Cardiac fibroblast (primary cell): ENCODE results near the gene NRP1.
A peak's percentile ranks its signal among the peaks of the same experiment; 100 is the strongest.

Source experiments
- DNase-seq, 2 donors: peaks; one replicate each; pipeline versions ENCODE4 v3.0.0 to v3.0.0-alpha.2; 2010; ENCODE audit warnings: low read depth in 2 of 2
- H3K4me3 ChIP-seq, 2 donors: replicated peaks in 1 of 2; 1 replicate in 1 of 2; 2 replicates in 1 of 2; pipeline ENCODE4 v1.5.1; 2011; ENCODE audit warnings: low read depth in 2 of 2, low read length in 2 of 2, mild to moderate bottlenecking in 2 of 2, moderate library complexity in 1 of 2
- CTCF ChIP-seq: IDR thresholded peaks from one replicate; pipeline ENCODE4 v1.5.1; 2011; ENCODE audit warnings: low read depth, mild to moderate bottlenecking, low read length, inconsistent platforms

Gene NRP1

GRCh38 chr10:33311640-33312039 lies 22.8 kb downstream of the NRP1 start:
- no peak for DNase-seq
- H3K4me3 ChIP-seq = no peak overlapping the region
- no peak for TF ChIP-seq CTCF

DNA sequence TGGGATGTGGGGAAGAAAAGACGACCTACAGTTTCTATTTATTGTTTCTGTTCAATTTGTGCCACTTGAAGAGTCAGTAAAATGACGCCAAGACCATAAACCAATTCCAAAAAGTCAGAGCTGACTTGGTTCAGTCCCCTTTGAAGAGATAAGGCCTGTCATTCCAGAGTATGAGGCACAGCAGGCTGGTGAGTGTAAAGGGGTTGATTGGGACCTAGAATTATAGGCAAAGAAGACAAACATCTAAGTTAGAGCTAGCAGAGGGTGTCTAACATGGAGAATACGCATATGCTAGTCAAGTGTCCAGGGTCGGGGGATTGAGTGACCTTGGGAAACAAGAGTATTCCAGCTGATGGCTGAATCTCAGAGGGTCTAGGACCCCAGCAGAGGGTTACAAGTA lies 23.6 kb downstream of the NRP1 start:
- DNase-seq = no peak
- H3K4me3 ChIP-seq = no peak overlapping the region
- TF ChIP-seq CTCF = no peak

DNA sequence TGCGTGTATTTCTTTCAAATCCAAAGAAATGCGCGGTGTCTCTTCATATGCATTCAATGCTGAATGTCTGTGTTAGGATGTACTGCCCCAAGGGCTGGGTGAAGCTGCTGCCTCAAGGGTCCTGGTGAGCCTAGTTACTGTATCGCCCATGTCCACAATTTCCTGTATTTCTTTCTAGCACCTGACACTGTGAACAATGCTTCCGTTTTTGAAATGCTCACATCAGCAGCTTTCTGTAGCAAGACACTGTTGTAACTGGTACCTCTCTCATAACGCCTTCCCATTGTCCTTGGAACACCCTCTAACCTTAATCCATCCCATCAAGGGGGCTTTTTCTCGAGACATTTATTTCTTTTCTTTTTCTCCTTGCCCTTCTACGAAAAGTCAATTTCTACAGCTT lies 25.1 kb downstream of the NRP1 start:
- no peak overlapping the region for H3K4me3 ChIP-seq

GRCh38 chr10:33307835-33308234 lies 26.6 kb downstream of the NRP1 start:
- DNase-seq = no peak
- H3K4me3 ChIP-seq = no peak overlapping the region
- no peak for TF ChIP-seq CTCF

More for the DNA sequence above, 25.1 kb downstream of the NRP1 start:
- no peak for DNase-seq
- TF ChIP-seq CTCF = no peak

DNA sequence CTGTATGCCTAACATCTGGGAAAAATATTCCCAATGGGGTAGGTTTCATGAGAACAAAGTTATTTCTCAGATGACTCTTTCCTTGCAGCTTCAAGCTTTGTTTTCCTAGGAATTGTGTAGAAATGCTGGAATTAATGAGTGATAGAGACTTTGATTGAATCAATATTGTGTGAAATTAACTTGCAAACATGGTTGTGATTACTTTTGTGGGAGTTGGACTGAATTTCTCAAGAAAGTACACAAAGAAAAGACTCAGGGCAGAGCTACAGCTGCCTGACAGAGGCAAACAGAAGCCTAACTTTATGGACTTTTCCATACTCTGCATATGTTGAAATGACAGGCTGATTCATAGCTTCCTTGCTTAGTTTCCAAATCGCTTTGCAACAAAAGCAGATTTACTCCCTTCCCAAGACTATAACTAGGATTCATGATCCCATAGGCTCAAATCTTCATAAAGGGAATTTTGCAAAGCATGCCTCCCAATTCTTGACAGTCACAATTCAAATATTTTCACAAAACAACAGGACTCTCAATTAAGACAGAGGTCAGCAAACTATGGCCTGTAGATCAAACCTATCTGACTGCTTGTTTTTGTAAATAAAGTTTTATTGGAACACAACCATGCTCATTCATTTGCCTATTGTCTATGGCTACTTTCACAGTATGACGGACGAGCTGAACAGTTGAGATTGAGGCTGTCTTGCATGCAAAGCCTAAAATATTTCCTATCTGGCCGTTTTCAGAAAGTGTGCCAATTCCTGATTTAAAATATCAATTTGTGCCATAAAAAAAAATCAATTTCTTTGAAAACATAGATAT lies 27.6 kb downstream of the NRP1 start:
- TF ChIP-seq CTCF = no peak
- no peak overlapping the region for H3K4me3 ChIP-seq
- DNase-seq = peak; percentile 82 to 85

DNA sequence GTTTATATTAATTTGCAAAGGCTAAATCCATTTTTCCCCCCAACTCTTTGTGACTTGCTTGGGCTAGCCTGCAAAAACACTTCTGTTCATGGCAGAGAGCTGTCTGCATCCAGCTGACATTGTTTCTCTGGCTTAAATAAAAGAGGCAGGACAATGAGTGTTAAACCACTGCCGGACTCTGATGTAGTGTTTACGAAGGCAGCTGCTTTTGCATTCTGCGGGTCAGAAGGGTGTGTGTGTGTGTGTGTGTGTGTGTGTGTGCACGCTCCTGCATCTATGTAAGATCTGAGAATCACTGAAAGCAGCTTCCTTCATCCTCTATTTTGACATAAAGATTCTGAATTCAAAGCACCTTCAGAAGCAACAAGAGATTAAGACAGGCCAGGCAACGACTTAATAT lies 28.3 kb downstream of the NRP1 start:
- no peak for TF ChIP-seq CTCF
- peak; percentile 40 to 58 for DNase-seq

More for the DNA sequence above, 28.3 kb downstream of the NRP1 start:
- no peak overlapping the region for H3K4me3 ChIP-seq
